Subcutaneous adipose tissue (tissue), 4 donors: ENCODE measurements around the gene SGCA. TPM values are rescaled to one million over a fixed set of nuclear protein-coding genes. Genes with fewer than 3 reads are reported as not detected.

Experiments used
- CTCF ChIP-seq: fragments of 450-650 bp; IDR thresholded peaks from one replicate; pipeline ENCODE4 v1.5.1; 2016; ENCODE audit warnings: low read depth, mild to moderate bottlenecking, control low read depth, antibody characterized with exemption, moderate library complexity
- total RNA-seq, 4 donors: library from RNA; depleted of rRNA; stranded (reverse); fragments of >200 nt; gene quantifications; one replicate each; pipeline ENCODE4 v1.1.0, GENCODE V29; 2016

SGCA gene
- total RNA-seq, 4 donors from 2014 or later = 4.4 TPM; not detected in 3

- no peak for TF ChIP-seq CTCF
Observed at GRCh38 chr17:50151937-50152547, 13.8 kb upstream of the SGCA start.

- no peak for TF ChIP-seq CTCF
Observed at GRCh38 chr17:50152736-50153135, 13.1 kb upstream of the SGCA start.

GRCh38 chr17:50153650-50154575 is 11.9 kb upstream of the SGCA start:
- TF ChIP-seq CTCF = no peak

- TF ChIP-seq CTCF = no peak
Observed at GRCh38 chr17:50154604-50155003, 11.2 kb upstream of the SGCA start.

GRCh38 chr17:50155115-50155819 is 10.5 kb upstream of the SGCA start:
- TF ChIP-seq CTCF = no peak

GRCh38 chr17:50157891-50158290 is 7.9 kb upstream of the SGCA start:
- TF ChIP-seq CTCF = no peak
